Stimulated activated CD8-positive, alpha-beta memory T cell treated with anti-CD3 and anti-CD28 coated beads, Interleukin-2, amount 100 ng/mL, for 1 hour (primary cell): ENCODE measurements around the gene JAK3.
"Not testable (repeated sequence)": the region's sequence is repeated elsewhere in the genome, so short reads cannot be mapped to it uniquely, and the experiment has no call there.

Experiments
- DNase-seq, 2 donors: peaks; one replicate each; pipeline ENCODE4 v3.0.0-alpha.2; 2020; ENCODE audit warnings: low read depth in 2 of 2

JAK3 gene

GRCh38 chr19:17777840-17778239 lies 69.9 kb downstream of the JAK3 start:
- DNase-seq: not testable (repeated sequence)

GRCh38 chr19:17775991-17776803 lies 71.6 kb downstream of the JAK3 start:
- no peak for DNase-seq

GRCh38 chr19:17775245-17775927 lies 72.4 kb downstream of the JAK3 start:
- DNase-seq: no peak
